NCI-H1694 (cell line): ENCODE measurements around the gene SNAPC5.
A peak's percentile ranks its signal among the peaks of the same experiment; 100 is the strongest.

ENCODE experiments used
- DNase-seq: peaks from one replicate; lab custom pipeline; 2025; lab: John Stamatoyannopoulos, UW

The SNAPC5 gene

GRCh38 chr15:66459818-66460615, 37.5 kb downstream of the SNAPC5 start:
- DNase-seq = no peak

- DNase-seq = no peak
Measured at GRCh38 chr15:66456211-66456610, 41.4 kb downstream of the SNAPC5 start.

- no peak for DNase-seq
Measured at GRCh38 chr15:66454143-66454542, 43.4 kb downstream of the SNAPC5 start.

GRCh38 chr15:66452971-66453580, 44.5 kb downstream of the SNAPC5 start:
- DNase-seq = peak; percentile 2

- no peak for DNase-seq
Measured at GRCh38 chr15:66452420-66452819, 45.1 kb downstream of the SNAPC5 start.
